ENCODE results near the gene PPP4R3B.
"Not testable (repeated sequence)": the region's sequence is repeated elsewhere in the genome, so short reads cannot be mapped to it uniquely, and the experiment has no call there.

PPP4R3B gene

DNA sequence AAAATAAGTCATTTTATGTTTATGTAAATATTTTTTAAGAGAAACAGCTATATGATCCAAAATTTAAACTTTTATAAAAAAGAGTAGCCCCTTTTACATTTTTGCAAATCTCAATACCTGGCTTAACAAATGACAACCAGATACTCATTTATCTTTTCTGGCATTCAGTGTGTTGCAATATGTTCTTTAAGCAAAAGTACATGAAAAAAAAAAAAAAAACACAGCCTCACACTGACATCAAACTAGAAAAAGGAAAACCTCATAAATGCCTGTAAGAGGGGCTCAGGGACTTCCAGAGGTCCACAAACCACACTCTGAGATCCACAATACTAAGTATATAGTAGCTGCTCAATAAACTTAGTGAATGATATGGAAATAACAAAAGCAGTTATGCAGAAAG lies 21.9 kb downstream of the PPP4R3B start:
- no peak for DNase-seq (ENCODE audit: low read depth)

- no peak for DNase-seq (ENCODE audit: low read depth)
Observed at GRCh38 chr2:55592130-55592529, 25.3 kb downstream of the PPP4R3B start.

DNA sequence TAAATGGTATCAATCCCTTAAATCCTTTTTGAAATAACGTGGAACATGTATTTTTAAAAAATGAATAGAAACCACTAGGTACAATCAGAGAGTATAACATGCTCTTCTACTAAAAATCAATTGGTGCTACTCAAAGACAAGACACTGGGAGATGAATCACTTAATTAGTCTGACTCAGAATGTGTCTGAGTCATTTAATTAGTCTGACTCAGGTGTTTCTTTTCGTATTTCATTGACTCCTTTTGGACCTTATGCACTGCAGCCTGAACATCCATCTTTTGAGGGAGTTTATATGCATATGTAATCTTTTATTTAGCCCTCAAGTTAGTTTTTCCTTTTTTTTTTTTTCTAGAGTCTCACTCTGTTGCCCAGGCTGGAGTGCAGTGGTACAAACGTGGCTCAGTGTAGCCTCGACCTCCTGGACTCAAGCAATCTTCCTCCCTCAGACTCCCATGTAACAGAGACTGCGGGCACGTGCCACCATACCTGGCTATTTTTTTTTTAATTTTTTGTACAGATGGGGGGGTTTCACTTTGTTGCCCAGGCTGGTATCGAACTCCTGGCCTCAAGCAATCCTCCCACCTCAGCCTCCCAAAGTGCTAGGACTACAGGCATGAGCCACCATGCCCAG lies 26.5 kb downstream of the PPP4R3B start:
- no peak for DNase-seq (ENCODE audit: low read depth)

DNA sequence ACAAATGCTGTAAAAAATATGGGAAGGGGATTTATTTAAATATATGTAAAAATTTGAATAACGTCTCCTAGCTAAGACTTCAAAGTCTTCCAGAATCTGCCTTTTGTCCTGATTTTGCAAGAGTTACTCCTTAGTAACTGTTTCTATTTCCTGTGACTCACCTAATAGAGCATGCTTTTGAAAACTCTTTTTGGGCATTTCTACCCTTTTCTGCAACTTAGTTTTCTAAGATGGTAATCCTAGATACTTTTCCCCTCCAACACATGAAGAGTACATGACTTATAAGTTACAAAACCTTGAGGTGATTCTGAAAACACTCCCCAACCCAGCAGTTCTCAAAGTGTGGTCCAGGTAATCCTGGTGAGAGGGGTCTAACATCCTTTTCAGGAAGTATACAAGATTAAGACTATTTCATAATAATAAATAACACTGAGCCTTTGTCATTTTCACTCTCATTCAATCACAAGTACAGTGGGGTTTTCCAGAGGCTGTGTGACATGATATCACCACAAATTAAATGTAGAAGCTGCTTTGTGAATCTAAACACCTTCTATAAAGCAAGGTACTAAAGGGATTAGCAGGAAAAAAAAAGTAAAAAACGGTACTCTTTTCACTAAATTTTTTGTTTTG lies 31.9 kb downstream of the PPP4R3B start:
- no peak for DNase-seq (ENCODE audit: low read depth)

GRCh38 chr2:55581874-55582547 lies 35.4 kb downstream of the PPP4R3B start:
- no peak for DNase-seq (ENCODE audit: low read depth)

- no peak for DNase-seq (ENCODE audit: low read depth)
Observed at GRCh38 chr2:55581435-55581834, 36.0 kb downstream of the PPP4R3B start.

DNA sequence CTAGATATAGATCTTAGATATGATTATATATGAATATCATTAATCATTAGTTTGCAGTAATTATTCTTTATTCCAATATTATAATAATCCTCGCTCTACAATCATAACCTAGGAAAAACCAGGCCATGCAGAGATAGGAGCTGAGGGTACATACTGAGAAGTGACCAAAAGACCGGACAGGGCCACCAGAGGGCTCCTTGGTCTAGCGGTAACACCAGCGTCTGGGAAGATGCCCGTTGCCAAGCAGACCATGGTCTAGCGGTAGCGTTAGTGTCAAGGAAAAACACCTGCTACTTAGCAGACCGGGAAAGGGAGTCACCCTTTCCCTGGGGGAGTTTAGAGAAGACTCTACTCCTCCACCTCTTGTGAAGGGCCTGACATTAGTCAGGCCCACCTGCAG lies 48.4 kb downstream of the PPP4R3B start:
- not testable (repeated sequence) for DNase-seq (ENCODE audit: low read depth)

GRCh38 chr2:55567298-55567697 lies 50.1 kb downstream of the PPP4R3B start:
- no peak for DNase-seq (ENCODE audit: low read depth)

- DNase-seq (ENCODE audit: low read depth): no peak
Observed at GRCh38 chr2:55565613-55566012, 51.8 kb downstream of the PPP4R3B start.

DNA sequence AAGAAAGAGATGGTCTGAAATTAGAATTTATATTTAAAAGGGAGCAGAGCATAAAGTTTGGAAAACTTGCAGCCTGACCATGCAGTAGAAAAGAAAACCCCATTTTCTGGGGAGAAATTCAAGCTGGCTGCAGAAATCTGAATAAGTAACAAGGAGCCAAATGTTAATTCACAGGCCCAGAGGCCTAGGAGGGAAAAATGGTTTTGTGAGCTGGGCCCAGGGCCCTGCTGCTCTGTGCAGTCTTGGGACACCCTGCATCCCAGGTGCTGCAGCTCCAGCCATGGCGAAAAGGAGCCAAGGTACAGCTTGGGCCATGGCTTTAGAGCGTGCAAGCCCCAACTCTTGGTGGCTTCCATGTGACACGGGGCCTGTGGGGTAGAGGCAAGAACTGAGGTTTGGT lies 56.6 kb downstream of the PPP4R3B start:
- no peak for DNase-seq (ENCODE audit: low read depth)

DNA sequence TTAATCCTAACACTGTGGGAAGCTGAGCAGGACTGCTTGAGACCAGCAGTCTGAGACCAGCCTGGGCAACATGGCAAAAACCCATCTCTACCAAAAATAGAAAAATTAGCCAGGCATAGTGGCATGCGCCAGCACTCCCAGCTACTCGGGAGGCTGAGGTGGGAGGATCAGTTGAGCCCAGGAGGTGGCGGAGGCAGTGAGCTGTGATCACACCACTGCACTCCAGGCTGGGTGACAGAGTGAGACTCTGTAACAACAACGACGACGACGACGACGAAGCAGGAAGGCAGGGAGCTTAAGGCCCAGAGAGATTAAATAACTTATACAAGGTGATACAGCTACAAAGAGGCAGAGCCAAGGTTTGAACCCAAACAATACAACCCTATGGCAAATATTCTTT lies 60.6 kb downstream of the PPP4R3B start:
- no peak for DNase-seq (ENCODE audit: low read depth)

DNA sequence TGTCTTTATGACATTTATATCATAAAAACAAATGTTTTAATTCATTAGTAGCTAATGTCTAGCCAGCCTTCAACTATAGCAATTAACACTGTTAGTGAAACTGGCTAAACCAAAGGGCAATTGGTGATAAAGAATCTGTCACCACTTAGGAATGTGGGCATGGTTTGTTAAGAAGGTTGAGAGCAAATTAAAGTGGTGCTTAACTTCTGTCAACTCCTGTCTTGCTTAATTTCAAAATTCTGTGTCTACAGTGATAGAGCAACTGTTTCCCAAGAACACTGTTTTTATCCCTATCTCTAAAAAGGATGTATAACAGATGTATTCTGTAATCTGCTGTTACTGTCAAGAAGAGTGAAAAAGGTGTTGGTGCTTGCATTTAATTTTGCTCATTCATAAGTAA lies 61.4 kb downstream of the PPP4R3B start:
- no peak for DNase-seq (ENCODE audit: low read depth)

- no peak for DNase-seq (ENCODE audit: low read depth)
Observed at GRCh38 chr2:55553321-55553720, 64.1 kb downstream of the PPP4R3B start.

DNA sequence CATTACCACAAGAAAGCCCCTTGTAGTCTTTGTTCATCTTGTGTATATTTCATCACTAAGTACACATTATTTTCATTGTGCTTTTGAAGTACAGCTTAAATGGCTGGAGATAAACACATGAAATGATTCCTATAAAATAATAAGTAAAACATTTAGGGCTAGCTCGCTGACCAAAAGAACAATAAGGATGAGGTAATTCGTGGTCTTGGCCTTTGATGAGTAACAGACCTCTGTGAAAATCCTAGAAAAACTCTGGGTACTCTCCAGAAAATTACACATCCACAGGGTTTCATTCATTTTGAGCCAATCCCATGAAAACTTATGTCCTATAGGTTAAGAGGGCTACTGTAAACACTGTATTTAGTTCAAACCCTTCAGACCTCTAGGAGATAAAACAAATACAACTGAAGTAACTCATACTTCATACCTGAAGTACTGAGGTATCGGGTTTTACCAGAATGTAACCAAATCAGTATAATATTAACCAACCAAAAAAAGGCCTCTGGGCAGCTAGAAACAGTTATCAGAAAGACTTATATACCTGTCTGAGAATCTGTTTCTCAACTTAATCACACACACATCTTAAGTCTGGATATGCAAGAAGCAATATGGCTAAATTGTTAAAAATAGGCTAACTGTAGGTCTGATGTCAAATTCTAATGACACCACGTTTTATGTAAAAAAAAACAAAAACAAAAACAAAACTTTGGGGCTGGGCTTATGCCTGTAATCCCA lies 66.9 kb downstream of the PPP4R3B start:
- DNase-seq (ENCODE audit: low read depth): no peak

DNA sequence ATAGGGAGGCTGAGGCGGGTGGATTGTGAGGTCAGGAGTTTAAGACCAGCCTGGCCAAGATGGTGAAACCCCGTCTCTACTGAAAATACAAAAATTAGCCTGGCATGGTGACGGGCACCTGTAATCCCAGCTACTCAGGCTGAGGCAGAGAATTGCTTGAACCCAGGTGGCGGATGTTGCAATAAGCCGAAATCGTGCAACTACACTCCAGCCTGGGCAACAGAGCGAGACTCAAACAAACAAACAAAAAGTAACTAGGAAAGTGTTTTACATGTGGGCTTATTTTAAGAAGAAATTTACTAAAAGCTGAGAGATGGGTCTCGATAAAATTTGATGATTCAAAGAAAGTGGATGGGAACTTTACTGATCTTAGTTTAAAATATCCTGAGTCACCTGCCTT lies 69.7 kb downstream of the PPP4R3B start:
- DNase-seq (ENCODE audit: low read depth): not testable (repeated sequence)

GRCh38 chr2:55547001-55547400 lies 70.4 kb downstream of the PPP4R3B start:
- no peak for DNase-seq (ENCODE audit: low read depth)

DNA sequence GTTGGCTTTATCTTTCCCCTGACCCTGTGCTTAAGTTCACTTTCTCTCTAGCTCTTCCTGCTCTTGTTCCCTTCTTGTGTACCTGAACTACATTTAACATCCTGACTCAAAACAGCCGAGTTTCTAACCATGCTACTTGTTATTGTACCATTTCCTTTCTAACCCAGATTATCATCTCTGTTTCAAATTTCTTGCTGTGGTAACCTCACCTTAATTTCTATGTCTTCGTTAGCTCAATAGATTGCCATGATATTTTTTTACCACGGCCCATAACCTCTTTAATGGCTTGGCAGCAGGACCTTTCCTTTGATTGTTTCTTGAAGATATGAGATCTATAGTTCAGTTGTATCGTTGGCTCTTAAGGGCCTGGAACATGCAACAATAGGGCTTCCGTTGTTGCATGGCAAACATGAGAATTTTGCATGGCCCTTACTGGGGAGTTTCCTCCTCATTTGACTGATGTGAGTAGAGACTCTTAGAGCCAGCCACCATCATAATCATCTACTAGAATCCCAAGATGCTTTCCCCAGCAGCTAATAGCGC lies 86.8 kb downstream of the PPP4R3B start:
- DNase-seq (ENCODE audit: low read depth): no peak

DNA sequence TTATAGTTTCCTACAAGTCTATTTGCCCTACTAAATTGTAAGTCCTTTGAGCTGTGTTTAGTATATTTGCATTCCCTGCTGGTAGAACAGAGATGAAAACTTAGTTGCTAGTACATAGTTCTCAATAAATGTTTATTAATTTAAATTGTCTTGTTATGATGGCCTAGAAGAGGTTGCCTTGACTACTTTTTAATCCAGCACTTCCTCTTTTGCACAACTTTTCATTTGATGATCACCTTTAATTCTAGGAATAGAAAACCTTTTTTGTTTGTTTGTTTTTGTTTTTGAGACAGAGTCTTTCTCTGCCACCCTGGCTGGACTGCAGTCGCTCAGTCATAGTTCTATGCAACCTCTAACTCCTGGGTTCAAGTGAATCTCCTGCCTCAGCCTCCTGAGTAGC lies 91.2 kb downstream of the PPP4R3B start:
- DNase-seq (ENCODE audit: low read depth): no peak

GRCh38 chr2:55524884-55525437 lies 92.5 kb downstream of the PPP4R3B start:
- DNase-seq (ENCODE audit: low read depth): no peak

GRCh38 chr2:55519938-55520885 lies 97.2 kb downstream of the PPP4R3B start:
- DNase-seq (ENCODE audit: low read depth): peak; percentile 26

- no peak for DNase-seq (ENCODE audit: low read depth)
Observed at GRCh38 chr2:55518841-55519165, 98.6 kb downstream of the PPP4R3B start.

Measured in activated T-cell treated with anti-CD3 and anti-CD28 coated beads for 1 hour (primary cell).